HG03520 (cell line): ENCODE data around the gene RPL10.
A peak's percentile ranks its signal among the peaks of the same experiment; 100 is the strongest.
"Not testable (repeated sequence)": the region's sequence is repeated elsewhere in the genome, so short reads cannot be mapped to it uniquely, and the experiment has no call there.

Source experiments
- ATAC-seq: cut with Tn5 transposase; IDR thresholded peaks from one replicate; pipeline ENCODE4 v1.9.1; 2021; ENCODE audit warnings: mild to moderate bottlenecking, moderate library complexity; ENCODE audit not compliant: unreplicated experiment

The RPL10 gene

GRCh38 chrX:154375156-154375504 is 23.0 kb upstream of the RPL10 start:
- no peak for ATAC-seq

GRCh38 chrX:154376774-154377173 is 21.4 kb upstream of the RPL10 start:
- ATAC-seq = no peak

- ATAC-seq = peak; percentile 2
Measured at GRCh38 chrX:154378059-154378798, 19.9 kb upstream of the RPL10 start.

- ATAC-seq = peak; percentile 74
Measured at GRCh38 chrX:154378799-154379568, 19.2 kb upstream of the RPL10 start, which contains the start of gene EMD. Gene EMD (plus strand): TSS chrX:154379295. CDS start chrX:154379485, 190 bp downstream.

- ATAC-seq = no peak
Measured at GRCh38 chrX:154379569-154379951, 18.6 kb upstream of the RPL10 start.

- ATAC-seq = no peak
Measured at GRCh38 chrX:154380153-154380552, 18.0 kb upstream of the RPL10 start.

- no peak for ATAC-seq
Measured at GRCh38 chrX:154380787-154381186, 17.4 kb upstream of the RPL10 start.

- no peak for ATAC-seq
Measured at GRCh38 chrX:154381271-154381670, 16.9 kb upstream of the RPL10 start.

GRCh38 chrX:154382483-154383069 is 15.6 kb upstream of the RPL10 start:
- ATAC-seq = no peak

- no peak for ATAC-seq
Measured at GRCh38 chrX:154383359-154384283, 14.6 kb upstream of the RPL10 start.

- ATAC-seq = no peak
Measured at GRCh38 chrX:154384284-154384892, 13.8 kb upstream of the RPL10 start.

GRCh38 chrX:154388094-154388493 is 10.1 kb upstream of the RPL10 start:
- ATAC-seq = not testable (repeated sequence)

GRCh38 chrX:154388649-154389048 is 9.5 kb upstream of the RPL10 start:
- ATAC-seq = not testable (repeated sequence)

GRCh38 chrX:154389812-154390747 is 8.1 kb upstream of the RPL10 start:
- peak; percentile 65 for ATAC-seq

- ATAC-seq = not testable (repeated sequence)
Measured at GRCh38 chrX:154396363-154396762, 1.8 kb upstream of the RPL10 start.

GRCh38 chrX:154396973-154397887 is 947 bp upstream of the RPL10 start:
- peak; percentile 41 for ATAC-seq

- ATAC-seq = no peak
Measured at GRCh38 chrX:154398668-154399526, 720 bp downstream of the RPL10 start.
